ENCODE measurements around the gene SNX20.

GRCh38 chr16:50652836-50653425, 28.2 kb downstream of the SNX20 start:
- no peak for TF ChIP-seq GATA3 (IDR thresholded peaks at IDR 0.05; ENCODE audit: low read depth, low read length)
- no peak for TF ChIP-seq GATA2 (IDR thresholded peaks at IDR 0.05; ENCODE audit: low read depth, low read length)
